ENCODE data around the gene SGSM2.
"Not testable (repeated sequence)": the region's sequence is repeated elsewhere in the genome, so short reads cannot be mapped to it uniquely, and the experiment has no call there.

SGSM2 gene, protein sequence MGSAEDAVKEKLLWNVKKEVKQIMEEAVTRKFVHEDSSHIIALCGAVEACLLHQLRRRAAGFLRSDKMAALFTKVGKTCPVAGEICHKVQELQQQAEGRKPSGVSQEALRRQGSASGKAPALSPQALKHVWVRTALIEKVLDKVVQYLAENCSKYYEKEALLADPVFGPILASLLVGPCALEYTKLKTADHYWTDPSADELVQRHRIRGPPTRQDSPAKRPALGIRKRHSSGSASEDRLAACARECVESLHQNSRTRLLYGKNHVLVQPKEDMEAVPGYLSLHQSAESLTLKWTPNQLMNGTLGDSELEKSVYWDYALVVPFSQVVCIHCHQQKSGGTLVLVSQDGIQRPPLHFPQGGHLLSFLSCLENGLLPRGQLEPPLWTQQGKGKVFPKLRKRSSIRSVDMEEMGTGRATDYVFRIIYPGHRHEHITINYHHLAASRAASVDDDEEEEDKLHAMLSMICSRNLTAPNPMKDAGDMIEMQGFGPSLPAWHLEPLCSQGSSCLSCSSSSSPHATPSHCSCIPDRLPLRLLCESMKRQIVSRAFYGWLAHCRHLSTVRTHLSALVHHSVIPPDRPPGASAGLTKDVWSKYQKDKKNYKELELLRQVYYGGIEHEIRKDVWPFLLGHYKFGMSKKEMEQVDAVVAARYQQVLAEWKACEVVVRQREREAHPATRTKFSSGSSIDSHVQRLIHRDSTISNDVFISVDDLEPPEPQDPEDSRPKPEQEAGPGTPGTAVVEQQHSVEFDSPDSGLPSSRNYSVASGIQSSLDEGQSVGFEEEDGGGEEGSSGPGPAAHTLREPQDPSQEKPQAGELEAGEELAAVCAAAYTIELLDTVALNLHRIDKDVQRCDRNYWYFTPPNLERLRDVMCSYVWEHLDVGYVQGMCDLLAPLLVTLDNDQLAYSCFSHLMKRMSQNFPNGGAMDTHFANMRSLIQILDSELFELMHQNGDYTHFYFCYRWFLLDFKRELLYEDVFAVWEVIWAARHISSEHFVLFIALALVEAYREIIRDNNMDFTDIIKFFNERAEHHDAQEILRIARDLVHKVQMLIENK

DNA sequence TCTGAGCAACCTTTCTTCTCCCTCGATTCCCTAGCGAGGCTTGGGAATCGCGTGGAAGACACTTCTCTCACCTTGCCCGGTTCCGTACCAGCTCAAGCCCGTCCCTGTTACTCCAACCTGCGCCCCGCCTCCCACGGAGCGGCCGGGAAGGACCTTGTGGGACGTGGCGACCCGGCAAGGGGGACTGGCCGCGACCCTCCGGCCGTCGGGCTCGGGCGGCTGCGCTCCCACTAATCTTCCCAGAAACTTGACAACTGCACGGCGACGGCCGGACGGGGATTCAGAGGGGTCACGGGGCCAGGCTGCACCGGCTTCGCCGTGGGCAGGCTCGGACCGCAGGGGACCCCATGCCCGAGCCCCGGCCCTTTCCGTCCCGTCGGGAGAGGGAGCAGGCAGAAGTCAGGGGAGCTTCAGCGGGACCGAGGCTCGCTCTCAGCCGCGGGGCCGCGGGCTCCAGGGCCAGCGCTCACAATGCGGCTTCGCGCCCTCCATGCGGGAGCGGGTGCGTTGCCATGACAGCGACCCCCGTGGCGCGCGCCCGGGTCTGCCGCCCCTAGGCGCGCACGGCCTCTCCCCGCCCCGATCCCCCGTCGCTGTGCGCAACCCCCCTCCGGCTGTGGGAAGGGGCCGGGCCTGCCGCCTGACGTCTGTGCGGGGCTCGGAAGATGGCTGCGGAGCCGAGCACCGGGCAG, at the start of gene SGSM2:
SGSM2 (plus strand) TSS at position 650 of the 692 bp plus-strand sequence. CDS start 188 bp downstream, outside the sequence.
- peak; percentile 80 for DNase-seq

DNA sequence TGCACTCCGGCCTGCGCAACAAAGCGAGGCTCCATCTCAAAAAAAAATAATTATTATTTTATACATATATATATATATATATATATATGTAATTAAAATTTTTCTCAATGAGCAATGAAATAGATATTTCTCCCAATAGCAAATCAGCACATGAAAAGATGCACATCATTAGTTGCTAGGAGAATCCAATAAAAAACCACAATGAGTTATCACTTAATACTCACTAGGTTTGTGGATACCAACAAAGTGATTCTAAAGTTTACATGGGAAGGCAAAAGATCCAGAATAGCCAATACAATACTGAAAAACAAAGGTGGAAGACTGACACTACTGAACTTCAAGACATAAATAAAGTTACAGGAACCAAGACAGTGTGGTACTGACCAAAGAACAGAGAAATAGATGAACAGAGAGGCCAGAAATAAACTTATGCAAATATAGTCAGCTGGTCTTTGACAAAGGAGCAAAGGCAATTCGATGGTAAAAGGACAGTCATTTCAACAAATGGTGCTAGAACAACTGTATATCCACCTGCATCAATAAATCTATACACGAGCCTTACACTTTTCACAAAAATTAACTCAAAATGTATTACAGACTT, 47.3 kb upstream of the SGSM2 start:
- no peak for DNase-seq

DNA sequence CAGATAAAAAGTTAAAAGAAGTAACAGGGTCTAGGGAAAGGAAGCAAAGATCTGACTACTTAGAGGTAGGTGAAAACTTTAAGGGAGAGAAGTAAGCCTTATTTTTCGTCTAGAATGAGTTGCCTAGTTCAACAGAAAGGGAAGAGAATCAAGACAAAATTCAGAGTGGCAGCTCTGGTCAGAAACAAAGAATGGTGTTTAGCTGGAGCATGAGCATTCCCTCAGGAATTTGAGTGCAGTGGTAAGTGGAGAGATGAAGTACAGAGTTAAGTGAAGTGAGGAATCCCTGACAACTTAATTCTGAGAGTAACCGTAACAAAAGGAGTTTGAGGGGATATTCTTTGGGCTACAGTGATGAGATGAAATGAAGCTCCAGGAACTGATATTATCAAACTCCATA, 45.2 kb upstream of the SGSM2 start:
- no peak for DNase-seq

DNA sequence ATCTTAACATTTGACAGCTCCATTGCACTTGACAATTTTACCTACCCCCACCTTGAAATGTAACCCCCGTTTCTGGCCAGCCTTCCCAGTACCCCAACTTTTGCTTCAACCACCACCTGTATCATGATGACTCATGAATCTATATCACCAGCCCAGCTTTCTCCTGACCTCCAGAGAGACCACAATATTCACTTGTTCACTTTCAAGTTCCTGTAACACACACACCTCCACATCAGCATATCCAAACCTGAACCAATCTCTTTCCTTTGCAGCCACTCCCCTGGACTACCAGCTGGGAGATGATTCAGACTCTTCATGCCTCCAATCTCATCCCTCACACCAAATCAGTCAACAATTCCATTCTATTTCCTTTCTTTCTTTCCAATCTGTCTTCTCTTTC, 41.7 kb upstream of the SGSM2 start:
- no peak for DNase-seq

DNA sequence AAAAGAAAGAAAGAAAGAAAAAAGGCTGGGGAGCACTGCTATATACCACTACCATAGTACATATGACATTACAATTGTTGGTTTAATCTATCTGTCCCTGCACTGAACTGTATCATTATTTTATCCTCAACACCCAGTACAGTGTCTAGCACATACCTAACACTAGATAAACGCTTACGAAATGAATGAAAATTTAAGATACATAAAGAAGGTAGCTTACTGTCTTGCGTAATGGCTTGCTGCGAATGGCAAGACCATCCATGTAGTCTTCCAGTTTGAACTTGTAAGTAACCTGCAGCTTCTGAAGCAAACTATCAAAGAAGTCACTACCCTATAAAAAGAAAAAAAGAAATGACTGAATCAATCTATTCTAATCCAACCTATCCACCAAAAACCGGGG, 40.3 kb upstream of the SGSM2 start:
- DNase-seq = no peak

DNA sequence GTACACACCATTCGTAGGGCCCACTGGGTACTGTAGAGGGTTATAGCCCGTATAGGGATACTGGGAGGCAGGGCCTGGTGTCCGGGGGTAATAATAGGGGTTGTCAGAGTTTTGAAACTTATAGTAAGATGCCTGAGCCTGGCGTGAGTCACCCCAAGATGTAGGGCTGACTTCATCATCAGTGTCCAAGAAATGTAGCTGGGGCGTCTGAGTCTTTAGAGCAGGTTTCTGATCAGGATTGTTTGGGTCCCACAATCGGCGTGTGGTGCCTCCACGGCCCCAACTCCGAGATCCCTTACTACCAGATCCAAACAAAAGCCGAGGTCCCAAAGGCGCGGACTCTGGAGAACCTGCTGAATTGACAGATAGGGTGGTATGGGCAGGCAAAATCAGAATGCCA, 38.2 kb upstream of the SGSM2 start:
- DNase-seq = no peak

DNA sequence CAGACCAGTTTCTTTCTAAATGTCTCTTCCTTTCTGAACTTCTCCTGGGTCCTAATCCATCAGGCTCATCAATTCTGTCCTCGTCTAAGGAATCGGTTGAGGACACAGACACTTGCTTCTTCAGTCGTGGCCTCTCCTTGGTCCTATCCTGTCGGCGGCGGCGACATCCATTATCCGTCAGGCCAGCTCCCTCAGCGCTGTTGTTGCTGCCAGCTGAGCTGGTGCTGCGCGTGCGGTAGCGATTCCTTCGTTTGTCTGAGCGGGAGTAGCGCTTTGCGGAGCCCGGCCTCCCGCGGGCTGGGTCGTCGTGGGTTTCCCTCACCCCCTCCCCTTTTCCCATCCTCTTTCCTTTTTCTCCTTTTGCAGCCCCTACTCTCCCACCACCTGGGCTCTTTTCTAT, 37.5 kb upstream of the SGSM2 start:
- no peak for DNase-seq

DNA sequence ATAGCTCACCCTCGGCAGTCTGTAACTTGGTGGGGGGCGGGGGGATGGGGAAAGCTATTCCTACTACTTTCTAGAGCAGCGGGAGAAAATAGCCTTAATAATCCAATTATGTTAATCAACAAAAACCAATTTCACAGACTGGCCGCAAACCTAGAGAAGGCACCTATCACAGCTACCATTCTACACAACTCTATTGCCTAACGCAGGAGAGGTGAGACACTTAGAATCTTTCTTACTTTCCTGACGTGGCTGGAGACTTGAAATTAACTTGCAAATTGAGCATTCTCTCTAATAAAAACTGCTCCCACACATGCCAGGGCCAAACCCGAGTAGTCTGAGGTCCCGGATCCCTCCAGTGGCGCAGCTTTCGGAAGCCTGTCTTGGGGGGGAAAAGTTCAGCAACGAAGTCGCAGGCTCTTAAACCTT, 34.5 kb upstream of the SGSM2 start:
- DNase-seq = peak; percentile 32

DNA sequence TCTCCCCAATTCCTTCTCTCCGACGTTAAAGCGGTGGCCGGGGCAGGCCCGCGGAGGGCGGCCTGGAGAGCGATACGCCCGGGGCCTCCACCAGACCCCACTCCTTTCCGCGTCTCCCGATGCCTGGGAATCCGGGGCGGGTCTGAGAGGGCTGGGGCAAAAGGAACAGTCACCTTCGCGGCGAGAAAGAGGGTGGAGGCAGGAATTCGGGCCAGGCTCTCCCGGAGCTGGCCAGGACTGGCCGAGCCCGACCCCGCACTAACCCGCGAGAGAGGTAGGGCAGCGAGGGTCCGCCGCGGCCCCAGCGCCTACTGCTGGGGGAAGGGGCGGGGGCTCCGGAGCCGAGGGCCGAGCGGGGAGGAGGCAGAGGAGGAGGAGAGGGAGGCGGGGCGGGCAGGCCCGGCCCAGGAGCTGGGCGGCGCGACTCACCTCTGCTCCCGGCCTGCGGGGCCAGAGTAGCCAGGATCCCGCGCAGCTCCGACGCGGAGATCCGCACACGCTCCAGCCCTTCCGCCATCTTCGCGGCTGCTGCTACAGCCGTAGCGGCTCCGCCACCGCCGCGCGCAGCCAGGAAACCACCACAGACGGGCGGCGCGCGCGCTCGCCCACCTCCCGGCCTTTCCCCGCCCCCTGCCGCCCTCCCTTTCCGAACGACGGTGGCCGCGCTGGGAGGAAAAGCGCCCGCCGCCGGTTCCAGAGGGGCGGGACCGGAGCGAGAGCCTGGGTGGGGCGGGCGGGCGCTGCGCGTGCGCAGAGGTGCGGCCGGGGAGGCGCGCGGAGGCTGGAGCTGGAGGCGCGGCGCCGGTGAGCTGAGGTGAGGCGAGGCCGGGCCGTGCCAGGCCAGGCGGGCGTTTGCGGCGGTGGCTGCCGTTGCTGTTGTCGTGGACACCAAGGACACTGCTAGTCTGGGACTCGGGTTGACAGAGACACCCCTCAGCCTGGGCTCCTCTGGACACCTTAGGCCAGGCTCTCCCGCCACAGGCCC, 33.8 kb upstream of the SGSM2 start, which contains the start of the genes SMG6 and SRR:
SMG6 (minus strand) TSS at position 582 of the 985 bp plus-strand sequence; CDS start at position 517, 65 bp downstream.
SRR (plus strand) TSS at position 747 of the 985 bp plus-strand sequence. CDS start 11,611 bp downstream, outside the sequence.
- peak; percentile 96 for DNase-seq

DNA sequence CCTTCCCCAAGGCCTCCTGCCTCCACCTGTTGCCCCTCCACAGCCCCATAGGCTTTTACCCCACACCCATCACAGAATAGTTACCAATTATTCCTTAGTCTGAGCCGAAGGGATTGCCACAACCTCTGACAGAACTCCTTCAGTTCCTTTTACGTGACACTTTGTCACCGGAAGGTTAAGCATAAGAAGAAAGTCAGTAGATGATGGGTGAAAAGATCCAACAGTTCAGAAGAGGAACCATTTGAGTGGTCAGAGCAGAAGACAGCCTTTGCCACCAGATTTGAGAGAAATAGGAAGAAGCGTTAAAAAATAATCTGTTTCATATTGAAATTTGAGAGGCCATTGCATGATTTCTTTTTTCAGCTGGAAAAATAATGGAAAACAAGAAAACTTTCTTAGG, 32.4 kb upstream of the SGSM2 start:
- no peak for DNase-seq

DNA sequence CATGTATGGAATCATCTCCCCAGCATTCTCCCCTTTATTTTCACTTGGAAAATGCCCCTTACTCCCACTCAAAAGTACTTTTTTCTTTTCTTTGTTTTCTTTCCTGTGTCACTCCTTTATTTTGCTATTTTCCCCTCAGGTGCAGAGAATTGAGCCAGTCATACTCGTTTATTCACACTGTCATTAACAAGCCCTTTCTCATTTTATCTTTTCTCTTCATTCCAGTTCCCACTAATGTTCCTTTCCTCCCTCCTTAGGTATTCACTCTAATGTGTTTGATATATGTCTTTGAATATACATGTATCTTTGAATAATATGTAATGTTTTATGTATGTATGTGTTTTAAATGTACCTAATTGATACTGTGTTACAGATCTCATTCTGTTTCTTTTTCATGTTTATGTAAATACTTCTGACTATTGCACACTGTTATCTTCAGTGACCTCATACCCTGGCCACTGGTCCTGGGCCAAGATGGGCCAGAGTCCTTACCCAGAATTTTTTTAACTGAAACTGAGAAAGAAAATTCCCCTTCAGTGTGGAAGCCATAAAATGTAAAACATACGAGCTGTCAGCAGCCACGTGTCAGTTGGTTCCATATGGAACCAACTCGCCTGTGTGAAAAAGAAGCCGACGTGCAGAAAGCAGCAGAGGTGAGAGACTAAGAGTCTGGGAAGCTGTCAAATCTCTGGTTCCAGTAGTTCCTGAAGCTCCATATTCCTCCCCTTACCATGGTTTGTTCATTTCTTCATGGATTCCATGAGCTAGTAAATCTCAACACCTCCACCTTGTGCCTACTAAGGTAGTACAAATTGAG, 27.8 kb upstream of the SGSM2 start:
- DNase-seq = no peak

DNA sequence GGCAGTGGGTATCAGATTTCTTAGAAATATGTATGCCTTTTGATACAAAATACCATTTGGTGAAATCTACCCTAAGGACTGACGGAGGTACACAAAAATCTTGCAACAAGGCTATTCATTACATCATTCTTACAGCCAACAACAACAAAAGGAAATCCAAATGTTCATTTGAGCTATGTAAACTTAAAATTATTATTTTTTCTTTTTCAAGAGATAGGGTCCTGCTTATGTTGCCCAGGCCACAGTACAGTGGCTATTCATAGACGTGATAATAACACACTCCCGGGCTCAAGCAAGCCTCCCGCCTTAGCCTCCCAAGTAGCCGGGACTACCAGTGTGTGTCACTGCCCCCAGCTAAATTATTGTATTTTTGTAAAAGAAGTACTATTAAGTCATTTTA, 24.6 kb upstream of the SGSM2 start:
- DNase-seq = no peak

DNA sequence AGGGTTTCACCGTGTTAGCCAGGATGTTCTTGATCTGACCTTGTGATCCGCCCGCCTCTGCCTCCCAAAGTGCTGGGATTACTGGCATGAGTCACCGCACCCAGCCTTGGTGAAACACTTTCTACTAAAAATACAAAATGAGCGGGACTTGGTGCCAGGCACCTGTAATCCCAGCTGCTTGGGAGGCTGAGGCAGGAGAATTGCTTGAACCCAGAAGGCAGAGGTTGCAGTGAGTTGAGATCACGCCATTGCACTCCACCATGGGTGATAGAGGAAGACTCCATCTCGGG, 20.4 kb upstream of the SGSM2 start:
- DNase-seq = not testable (repeated sequence)

DNA sequence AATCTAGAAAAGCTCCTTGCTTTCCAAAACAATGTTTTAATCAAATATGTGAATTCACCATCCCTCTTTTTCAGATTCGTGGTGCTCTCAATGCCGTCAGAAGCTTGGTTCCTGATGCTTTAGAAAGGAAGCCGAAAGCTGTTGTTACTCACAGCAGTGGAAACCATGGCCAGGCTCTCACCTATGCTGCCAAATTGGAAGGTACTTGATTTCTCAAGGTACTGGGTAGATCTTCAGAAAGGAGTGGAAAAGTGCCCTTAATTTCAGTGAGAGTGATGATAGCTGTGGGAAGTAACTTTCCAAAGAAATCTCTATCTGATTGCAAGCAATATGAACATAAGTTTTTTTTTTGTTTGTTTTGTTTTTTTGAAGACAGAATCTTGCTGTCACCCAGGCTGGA, 19.5 kb upstream of the SGSM2 start:
- DNase-seq = no peak

DNA sequence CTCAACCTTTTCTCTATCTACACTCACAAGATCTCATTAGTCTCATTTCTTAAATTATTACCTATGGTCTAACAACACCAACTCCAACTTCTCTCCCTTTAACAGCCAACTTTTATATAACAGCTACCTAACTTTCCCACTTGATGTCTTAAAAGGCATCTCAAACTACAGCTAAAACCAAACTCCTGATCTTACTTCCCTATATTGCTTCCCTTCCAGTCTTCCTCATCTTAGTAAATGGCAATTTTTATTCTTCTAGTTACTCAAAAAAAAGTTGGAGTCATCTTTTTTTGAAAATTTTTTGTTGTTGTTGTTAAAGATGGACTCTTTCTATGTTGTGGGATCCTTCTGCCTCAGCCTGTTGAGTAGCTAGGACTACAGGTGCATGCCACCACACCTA, 18.2 kb upstream of the SGSM2 start:
- no peak for DNase-seq

DNA sequence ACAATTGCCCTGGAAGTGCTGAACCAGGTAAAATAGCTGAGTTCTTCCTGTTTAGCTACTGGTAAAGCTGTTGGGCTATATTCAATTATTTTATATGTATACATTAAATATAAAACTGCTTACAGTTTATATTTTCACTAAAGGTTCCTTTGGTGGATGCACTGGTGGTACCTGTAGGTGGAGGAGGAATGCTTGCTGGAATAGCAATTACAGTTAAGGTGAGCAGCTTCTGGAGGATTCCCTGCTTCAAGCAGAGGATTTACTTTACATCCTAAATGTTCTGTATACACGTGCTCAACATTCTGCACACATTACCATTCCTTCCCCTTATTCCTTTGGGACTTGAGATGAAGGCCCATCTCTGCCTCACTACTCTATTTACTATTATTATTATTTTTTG, 15.9 kb upstream of the SGSM2 start:
- no peak for DNase-seq

DNA sequence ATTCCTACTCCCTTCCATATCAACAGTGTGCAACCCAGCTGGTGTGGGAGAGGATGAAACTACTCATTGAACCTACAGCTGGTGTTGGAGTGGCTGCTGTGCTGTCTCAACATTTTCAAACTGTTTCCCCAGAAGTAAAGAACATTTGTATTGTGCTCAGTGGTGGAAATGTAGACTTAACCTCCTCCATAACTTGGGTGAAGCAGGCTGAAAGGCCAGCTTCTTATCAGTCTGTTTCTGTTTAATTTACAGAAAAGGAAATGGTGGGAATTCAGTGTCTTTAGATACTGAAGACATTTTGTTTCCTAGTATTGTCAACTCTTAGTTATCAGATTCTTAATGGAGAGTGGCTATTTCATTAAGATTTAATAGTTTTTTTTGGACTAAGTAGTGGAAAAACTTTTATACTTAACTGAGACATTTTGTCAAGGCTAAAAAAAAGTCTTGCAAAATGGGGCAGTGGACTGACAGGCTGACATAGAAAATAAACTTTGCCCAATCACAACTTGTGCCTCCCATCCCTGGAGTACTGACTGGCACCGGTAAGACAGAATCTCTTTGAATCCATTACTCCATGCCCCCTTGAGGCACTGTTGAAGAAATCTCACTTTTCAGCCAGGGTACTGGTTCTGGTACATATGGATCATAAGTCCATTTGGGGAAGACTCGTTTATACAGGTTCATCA, 13.5 kb upstream of the SGSM2 start:
- DNase-seq = no peak

DNA sequence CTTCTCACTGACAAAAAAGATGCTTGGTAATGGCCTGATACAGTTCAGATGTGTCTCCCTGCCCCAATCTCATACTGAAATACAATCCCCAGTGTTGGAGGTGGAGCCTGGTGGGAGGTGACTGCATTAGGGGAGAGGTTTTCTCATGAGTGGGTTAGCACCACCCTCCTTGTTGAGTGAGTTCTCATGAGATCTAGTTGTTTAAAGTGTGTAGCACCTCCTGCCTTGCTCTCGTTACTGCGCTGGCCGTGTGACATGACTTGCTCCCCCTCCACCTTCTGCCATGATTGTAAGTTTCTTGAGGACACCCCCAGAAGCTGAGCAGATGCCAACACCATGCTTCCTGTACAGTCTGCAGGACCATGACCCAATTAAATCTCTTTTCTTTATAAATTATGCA, 6.0 kb upstream of the SGSM2 start:
- DNase-seq = no peak

DNA sequence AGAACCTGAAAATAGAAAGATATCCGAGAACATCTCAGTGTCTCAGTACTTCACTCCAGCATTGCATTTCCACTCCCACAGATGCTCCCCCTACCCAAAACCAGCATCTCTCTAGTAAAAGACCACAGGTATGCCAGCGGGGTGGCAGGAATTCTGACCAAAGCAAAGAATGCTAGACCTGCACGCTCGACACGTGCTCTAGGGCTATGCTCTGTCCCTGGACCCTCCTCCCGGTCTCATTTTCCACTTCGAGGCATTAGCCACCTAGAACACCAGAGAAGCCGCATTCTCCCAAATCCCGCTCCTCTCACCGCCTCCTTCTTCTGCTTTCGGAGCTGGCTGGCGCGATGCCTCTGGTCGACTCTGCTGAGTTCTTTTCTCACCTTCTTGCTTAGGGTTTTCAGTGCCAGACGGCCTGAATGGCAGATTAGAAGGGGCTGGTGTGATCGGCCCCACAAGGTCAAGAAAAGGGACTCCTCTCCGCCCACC, 1.5 kb upstream of the SGSM2 start:
- no peak for DNase-seq
